TTC549 (cell line): Measurements from ENCODE around the gene CGB1.

Source experiments
- FAIRE-seq: peaks from 2 replicates; lab custom pipeline; 2012; peaks lifted over from hg19 to GRCh38; lab: Jason Lieb, UNC

CGB1 gene

DNA sequence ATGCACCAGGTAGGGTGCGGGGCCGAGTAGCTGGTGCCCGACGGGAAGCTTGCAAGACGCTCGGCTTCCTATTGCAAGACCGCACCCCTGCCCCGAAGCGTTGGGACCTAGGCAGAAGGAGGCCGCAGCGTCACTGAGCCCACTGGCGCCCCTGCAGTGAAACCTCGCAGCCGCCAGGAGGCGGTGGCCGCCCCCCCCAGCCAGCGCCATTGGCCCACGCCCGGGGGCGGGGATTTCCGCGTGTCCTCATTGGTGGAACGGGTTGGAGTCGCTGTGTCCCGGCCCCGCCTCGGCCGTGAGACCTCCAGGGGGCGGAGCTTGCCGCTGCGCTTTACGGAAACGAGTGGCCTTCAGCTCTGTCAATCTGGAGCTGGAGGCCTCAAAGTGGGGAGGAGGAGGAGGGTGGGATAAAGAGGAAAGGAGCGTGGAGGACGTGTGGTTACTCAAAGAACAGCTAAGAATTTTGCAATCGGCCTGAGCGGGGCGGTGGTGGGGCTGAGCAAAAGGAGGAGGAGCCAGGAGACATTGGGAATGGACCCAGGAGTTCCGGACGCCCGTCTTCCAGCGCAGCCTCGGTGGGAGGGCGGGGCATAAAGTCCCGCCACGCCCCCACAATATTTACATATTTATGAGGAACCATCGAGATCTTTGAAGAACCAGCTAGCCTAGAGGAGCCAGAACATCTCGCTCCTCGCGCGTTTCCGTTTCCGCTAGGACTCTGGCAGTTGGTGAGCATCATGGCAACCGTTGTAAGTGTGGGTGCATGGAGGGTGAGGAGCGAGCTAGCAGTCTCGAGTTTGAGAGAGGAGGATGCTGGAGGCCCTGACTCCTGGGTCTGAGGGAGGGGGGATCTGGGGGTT lies 43.3 kb downstream of the CGB1 start, which contains the start of the genes GYS1 and RUVBL2:
GYS1 (minus strand) TSS at position 135 of the 860 bp plus-strand sequence. CDS start 197 bp downstream, outside the sequence.
RUVBL2 (plus strand) TSS at position 713 of the 860 bp plus-strand sequence; CDS start at position 738, 25 bp downstream.
- peak; percentile 94 for FAIRE-seq

DNA sequence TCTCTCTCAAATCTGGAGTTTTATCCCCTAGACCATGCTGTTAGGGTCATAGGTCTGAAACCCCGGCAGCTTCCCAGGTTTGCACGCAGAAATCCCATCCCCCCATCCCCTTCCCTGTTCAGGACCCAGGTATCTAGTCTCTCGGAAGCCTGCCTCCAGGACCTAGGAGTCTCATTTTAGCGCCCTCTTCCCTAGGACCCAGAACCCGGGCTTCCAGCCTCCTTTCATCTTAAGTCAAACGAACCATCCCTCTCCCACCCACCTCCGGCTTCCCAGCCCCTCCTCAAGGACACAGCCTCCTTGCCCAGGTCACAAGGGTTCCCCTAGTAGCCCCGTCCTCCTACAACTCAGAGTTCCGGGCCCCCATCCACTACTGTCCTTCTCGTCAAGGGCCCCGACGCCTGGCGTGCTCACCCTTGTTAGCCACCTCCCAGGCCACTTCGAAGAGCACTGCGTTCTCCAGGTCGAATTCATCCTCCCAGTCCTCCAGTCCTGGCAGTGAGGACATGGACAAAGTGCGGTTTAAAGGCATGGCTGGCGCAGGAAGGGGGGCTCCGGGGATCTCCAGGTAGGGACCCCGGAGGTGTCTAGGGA lies 44.0 kb downstream of the CGB1 start:
- FAIRE-seq, result no peak

DNA sequence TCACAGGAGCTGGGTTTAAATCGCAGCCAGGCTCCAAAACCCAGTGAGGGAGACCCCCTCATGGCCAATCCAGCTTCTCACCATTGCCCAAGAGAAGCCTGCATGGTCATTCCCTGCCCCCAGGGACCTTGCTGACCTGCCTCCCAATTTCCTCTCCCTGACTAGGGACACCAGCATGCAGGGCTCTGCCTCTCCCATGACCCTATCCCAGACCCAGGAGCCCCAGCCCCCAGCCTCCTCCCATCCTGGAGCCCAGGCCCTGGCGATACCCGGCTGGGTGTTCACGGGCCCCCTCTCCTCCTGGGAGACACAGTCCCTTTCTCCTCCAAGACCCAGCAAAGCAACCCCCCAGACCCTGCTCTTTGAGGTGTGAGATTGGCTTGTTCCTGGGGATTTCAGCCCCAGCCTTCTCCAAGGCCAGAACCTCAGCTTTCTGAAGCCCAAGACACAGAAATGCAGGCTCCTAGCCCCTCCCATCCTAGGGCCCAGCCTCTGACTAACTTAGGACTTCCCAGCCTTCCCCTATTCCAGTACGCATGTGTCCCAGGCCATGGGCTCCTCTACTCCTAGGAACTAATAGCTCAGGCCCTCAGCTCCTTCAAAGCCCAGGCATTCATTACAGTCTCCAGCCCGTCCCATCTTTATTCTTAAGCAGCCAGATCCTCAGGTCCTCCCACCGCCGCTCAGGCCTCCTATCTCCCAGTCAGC lies 44.7 kb downstream of the CGB1 start:
- FAIRE-seq, result no peak

DNA sequence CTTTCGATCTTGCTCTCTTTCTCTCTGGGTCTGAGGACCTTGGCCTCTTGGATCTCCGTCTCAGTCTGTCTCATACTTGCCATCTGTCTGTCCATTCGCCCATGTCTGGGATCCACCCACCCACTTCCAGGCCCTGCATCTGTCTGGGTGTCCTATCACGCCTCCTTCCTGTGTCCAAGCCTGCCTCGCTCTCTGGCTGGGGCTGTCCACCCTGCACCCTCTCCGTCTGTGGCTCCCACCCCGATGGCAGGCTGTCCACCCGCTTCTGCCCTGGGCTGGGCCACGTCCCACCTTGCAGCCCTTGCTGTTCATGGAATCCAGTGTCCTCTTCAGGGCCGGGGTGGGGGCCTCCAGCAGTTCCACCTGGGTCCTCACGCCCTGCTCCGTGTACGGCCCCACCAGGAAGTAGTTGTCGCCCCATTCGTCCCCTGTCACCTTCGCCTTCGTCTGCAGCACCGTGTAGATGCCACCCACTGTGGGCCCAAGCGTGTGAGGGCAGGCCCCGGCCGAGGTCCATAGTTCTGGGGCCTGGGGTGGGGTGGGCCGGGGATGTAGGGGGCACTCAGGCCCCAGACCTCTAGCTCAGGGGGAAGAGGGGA lies 45.6 kb downstream of the CGB1 start:
- no peak for FAIRE-seq

DNA sequence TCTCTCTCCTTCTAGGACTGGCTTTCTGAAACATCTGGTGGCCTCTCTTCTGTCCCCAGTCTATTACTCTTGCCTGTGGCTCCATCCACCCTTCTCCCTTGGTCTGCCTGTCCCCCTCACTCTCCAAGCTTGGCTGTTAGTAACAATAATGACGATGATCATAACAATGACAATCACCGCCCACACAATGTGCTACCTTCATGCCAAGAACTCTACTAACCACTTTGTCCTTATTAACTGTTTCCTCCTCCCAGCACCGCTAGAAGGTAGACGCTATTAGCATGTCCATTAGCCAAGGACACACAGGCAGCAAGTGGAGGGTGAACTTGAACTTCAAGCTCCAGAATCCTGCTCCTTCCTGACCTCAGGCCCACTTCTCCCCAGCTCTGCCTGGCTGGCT lies 46.3 kb downstream of the CGB1 start:
- FAIRE-seq, result no peak

DNA sequence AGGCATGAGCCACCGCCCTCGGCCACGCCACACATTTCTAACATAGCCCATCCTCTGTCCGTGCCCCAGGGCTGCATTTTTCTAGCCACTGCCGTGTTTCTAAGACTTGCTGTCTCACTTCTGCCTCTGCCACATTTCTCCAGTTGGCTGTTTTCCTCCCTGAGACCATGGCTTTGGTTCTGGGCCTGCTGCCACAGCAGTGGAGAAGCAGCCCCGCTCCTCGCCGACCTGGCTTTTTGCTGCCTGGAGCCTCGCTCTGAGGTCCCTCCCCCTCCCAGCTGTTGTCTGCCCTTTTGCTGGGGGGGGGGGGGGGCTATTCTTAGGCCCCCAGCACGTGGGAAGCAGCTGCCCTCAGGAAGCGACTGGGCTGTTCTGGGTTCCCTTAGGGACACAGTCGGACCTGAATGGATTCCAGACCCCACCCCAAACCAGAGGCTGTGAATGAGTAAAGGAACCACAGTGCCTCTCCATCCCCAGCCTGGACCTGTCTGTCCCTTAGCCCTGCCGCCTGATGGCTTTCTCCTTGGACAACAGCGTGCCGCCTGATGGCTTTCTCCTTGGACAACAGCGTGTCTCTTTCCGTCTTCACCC lies 46.9 kb downstream of the CGB1 start:
- no peak for FAIRE-seq

DNA sequence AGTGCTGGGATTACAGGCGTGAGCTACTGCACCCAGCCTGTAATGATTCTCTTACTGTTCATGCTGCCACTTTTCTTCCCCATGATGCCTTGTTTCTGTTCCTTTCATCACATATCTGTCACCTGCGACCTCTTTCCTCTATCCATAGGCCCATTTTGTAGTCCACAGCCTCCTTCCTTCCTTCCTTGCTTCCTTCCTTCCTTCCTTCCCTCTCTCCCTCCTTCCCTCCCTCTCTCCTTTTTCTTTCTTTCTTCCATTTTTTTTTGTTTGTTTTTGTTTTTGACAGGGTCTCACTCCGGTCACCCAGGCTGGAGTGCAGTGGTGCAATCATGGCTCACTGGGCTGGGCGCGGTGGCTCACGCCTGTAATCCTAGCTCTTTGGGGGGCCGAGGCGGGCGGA lies 47.8 kb downstream of the CGB1 start:
- no peak for FAIRE-seq

DNA sequence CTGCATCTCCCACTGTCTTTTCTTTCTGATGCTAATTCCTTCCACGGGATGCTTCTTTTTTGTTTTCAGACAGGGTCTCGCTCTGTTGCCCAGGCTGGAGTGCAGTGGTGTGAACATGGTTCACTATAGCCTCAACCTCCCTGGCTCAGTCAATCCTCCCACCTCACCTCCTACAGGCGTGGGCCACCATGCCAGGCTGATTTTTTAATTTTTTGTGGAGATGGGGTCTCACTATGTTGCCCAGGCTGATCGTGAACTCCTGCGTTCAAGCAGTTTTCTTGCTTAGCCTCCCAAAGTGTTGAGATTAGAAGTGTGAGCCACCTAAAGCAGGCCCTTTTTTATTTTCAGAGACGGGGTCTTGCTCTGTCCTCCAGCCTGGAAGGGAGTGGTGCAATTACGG lies 48.4 kb downstream of the CGB1 start:
- no peak for FAIRE-seq

DNA sequence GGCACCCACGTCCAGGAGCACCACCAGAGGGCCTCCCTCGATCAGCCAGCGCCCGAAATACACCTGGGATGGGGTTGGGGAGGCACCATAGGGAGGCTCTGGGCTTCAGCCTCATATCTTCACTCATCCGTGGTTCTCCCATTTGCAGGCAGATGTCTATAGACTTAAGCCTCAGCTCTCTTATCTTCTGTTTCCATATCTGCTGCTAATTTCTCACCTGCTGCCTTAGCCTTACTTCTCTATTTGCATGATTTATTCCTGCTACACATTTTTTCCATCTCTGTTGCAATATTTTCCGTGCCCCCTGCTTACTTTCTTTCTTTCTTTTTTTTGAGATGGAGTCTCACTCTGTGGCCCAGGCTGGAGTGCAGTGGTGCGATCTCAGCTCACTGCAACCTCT lies 49.4 kb downstream of the CGB1 start:
- no peak for FAIRE-seq

DNA sequence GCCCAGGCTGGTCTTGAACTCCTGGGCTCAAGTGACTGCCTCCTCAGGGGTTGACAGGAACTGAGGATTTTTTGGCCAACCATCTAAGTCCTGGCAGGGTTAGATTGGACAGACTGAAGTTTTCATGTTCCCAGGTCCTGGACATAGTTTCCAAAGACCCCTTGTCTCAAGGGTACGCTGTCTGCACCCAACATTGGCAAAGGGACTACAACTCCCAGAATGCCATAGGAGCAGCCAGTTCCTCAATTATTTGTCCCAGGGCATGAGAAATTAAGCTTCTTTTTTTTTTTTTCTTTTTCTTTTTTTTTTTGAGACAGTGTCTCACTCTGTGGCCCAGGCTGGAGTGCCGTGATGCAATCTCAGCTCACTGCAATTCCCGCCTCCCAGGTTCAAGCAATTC lies 50.5 kb downstream of the CGB1 start:
- no peak for FAIRE-seq

DNA sequence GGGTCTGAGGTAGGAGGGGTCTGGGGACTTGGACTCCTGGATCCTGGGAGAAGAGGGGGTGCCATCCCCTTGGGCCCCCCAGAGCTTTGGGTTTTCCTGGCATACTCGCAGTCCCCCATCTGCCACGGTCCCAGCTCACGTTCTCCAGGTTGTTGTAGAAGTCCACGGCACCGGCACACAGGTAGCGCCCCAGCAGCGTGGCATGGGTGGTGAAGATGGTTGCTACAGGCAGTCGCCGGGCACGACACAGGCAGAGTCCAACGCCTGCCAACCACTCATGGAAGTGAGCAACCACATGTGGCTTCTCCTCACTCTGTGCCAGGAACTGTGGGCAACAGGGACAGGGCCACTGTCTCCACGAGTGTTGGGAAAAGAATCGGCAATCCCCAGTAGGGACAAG lies 51.0 kb downstream of the CGB1 start:
- FAIRE-seq, result no peak
